HG02970 (cell line): ENCODE data around the gene PDCD1.

ENCODE experiments used
- ATAC-seq: cut with Tn5 transposase; IDR thresholded peaks from one replicate; pipeline ENCODE4 v1.9.1; 2021; ENCODE audit warnings: mild to moderate bottlenecking, moderate library complexity, moderate number of reproducible peaks; ENCODE audit not compliant: unreplicated experiment, low FRiP score

The PDCD1 gene

GRCh38 chr2:241895712-241896641, 37.3 kb upstream of the PDCD1 start:
- ATAC-seq: no peak

- no peak for ATAC-seq
These were observed 36.7 kb upstream of the PDCD1 start for GRCh38 chr2:241895427-241895711.

DNA sequence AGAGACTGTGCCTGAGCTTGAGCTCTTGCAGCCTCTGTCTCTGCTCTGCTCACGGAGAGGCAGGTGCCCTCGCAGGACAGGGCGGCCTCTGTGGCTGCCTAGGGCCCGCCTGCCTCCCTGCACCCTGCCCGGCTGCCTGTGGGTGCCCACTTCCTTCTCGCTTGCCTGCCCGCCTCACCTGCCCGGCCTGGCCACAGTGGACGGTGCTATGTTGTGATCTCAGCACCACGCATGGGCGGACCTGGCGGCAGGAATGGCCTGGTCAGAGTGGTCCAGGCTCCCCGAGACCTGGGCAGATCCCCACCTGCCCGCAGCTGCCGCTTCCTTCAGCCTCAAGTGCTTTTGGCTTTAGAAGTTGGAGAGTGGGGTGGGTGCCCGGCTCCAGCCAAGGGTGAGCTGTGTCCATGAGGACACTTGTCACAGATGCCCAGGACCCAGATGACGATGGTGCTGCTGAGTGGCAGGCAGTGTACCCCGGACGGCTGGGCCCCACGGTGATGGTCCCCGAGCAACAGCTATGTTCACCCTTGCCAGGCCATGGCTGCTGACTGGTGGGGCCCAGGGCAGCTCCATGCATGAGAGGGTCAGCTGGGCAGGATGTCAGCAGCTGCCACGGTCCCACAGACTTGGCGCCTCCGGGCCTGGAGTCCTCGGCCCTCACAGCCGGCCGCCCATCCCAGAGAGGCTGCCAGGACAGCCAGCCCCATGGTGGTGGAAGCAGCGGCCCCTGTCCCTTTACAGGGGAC, 36.2 kb upstream of the PDCD1 start:
- no peak for ATAC-seq

DNA sequence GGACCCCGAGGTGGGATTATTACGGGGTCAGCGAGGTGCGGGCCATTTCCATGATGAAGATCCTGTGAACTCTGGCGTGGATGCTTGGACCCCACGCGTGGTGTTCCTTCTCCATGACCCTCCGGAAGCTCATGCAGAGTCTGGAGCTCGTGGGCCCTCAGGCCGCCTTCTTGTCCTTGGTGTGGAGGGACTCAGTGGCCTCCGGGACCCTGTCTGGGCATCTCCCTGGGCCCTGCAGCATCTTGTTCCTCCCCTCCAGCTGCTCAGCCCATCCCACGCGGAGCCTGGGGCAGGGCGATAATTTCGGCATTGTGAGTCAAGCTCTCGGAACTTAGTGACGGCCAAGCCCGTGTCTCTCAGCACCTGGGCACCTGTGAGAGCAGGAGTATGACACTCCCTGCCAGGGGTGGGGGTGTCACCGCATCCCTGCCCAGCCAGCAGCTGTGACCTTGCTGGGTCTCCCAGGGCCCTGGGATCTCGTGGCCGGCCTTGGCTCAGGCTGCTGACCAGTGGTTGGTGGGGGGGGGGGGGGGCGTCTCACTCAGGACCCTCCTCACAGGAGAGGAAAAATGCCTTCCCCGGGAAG, 35.5 kb upstream of the PDCD1 start:
- no peak for ATAC-seq

DNA sequence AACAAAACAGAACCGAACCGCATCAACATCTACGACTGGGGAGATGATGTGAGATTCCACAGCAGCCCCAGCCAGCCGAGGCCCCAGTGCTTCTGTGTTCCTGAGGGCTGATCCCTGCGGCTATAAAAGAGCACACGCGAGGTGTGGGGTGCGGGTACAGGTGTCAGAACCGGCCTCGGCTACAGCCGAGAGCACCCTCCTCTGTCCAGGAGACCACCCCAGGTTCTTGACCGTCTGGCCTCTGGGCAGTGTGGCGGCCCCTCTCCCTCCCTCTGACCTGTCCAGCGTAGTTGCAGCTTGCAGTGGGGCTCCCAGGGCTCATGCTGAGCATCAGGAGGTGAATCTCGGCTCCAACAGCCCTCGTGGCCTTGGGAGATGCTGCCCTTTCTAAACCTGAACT, 34.6 kb upstream of the PDCD1 start:
- no peak for ATAC-seq

- no peak for ATAC-seq
These were observed 33.8 kb upstream of the PDCD1 start for GRCh38 chr2:241892299-241893137.

DNA sequence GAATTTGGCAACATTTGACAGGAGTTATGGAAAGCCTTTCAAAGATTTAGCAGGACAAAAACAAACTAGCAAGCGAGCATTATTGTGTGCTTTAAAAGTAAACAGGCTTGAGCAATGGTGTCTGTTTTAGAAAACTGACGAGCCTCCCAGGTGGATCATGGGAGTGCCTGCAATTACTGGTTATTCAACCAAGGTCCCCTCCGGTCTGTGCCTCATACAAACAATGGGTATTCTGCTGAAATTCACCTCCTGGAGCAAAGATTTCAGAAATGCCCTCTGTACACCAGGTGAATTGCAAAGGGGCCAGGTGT, 33.2 kb upstream of the PDCD1 start:
- no peak for ATAC-seq

GRCh38 chr2:241891315-241891987, 32.8 kb upstream of the PDCD1 start:
- ATAC-seq: no peak

- no peak for ATAC-seq
These were observed 32.0 kb upstream of the PDCD1 start for GRCh38 chr2:241890524-241891235.

DNA sequence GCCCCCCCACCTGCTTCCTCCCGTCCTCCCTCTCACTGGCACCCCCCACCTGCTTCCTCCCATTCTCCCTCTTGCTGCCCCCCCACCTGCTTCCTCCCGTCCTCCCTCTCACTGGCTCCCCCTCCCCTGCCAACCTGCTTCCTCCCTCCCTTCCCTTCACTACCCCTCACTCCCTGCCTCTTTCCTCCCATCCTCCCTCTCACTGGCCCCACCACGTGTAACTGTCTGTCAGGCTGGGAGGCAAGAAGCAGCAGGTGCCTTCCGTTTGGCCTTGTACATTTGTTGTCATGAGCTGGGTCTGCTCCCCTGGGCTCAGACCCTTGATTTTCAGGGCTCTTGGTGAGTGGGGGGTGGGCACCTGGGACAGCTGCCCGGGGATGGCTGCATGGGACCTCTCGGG, 29.9 kb upstream of the PDCD1 start:
- ATAC-seq: no peak

DNA sequence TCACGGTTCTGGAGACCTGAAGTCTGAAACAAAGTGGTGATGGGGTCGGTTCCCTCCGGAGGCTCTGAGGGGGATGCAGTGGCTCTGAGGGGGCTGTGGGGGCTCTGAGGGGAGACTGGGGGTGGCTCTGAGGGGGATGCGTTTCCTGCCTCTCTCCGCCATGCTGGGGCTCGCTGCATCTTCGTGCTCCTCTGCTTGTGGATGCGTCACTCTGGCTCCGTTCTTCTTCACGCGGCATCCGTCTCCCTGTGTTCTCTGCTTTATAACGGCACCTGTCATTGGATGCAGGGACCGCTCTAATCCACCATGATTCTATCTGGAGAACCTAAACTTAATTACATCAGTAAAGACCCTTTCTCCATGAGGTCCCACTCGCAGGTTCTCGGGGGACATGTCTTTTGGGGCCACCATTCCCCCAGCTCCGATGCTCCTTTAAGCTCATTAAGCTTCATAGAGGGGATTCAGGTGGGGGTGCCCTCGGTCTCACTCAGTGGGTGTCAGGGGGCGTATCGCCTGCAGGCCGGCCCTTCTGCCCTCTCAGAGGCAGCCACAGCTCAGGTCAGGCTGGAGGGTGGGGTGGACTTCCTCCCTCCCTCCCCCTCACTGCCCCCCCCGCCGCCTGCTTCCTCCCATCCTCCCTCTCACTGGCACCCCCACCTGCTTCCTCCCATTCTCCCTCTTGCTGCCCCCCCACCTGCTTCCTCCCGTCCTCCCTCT, 29.3 kb upstream of the PDCD1 start:
- ATAC-seq: no peak

GRCh38 chr2:241886840-241887447, 28.2 kb upstream of the PDCD1 start:
- no peak for ATAC-seq

DNA sequence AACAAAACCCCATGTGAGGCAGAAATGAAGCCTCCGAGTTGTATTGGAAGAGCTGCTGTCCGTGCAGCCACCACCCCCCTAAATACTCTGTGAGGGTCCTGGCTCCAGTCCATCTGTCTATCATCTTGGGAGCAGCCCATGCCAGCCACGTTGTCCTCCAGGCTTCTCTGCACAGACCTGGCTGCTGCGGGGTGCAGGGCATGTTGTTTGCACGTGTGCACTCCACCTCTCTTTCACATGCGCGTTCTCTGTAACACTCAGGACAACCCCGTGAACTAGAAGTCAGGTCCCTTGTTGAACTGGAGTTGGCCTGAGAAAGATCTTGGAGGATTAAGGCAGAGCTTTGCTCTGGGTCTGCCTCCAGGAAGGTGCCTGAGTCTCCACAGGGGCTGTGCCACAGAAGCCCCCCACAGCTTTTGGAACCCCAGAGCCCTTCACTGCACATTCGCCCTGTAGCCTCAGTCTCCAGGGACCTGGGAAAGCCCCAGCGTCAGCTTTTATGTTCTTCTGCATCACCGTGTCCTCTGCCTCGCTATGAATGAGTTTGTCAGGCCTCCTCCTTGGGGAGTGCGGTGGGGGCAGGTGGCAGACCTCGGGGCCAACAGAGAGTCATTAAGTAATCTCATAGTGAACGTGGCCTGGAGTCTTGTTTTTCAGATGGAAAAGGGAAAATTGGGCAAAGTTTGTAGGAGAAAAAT, 27.4 kb upstream of the PDCD1 start:
- ATAC-seq: no peak

GRCh38 chr2:241885291-241885945, 26.7 kb upstream of the PDCD1 start:
- ATAC-seq: no peak

- ATAC-seq: no peak
These were observed 26.2 kb upstream of the PDCD1 start for GRCh38 chr2:241884951-241885290.

GRCh38 chr2:241882091-241882625, 23.5 kb upstream of the PDCD1 start:
- ATAC-seq: peak; percentile 42

DNA sequence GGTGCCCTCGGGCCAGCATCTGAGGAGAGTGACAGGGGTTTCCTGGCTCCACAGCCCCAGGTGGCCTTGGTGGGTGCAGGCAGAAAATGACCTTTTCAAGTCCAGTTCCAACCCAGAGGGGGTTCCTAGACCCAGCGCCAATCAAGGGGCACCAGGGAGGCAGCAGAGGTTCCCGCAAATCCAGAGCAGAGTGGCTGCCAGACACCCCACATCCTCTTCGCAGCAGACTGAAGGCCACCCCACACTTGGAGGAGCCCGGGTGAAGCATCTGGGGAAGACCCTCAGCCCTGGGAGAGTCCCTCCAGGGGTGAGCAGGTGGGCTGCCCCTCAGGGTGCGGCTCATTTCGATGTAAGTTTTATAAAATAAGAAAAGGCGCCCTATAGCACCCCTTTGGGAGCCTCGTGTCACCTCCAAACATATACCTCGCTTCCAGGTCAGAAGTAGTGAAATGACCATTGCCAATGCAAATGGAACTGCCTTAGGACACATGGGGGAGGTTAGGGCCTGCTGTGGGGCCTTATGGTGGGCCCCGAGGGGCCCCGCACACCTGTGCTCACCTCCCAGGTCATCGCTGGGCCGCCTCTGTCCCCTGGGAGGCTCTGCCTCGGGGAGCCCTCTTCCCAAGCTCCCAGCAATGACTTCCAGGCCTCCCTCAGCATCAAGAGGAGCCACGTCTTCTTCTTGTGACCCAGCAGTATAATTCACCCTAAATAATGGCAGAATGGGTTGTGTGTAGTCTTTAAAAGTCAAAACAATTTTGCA, 21.8 kb upstream of the PDCD1 start:
- ATAC-seq: no peak
